Mesenchymal stem cell (in vitro differentiated cells and primary cell): ENCODE data around the gene GATB.

Source experiments
- DNase-seq: peaks from one replicate; pipeline ENCODE4 v3.0.0-alpha.2; 2013
- H2AFZ ChIP-seq: one replicate; pipeline ENCODE4 v1.6.1; 2013; ENCODE audit warnings: low read depth, mild to moderate bottlenecking, control low read depth, inconsistent platforms, low read length, moderate library complexity
- H2AK5ac ChIP-seq: 2 replicates; pipeline ENCODE4 v1.6.1; 2013; ENCODE audit warnings: low read length, moderate library complexity, mild to moderate bottlenecking, inconsistent platforms; ENCODE audit not compliant: severe bottlenecking
- H2BK120ac ChIP-seq: one replicate; pipeline ENCODE4 v1.6.1; 2013; ENCODE audit warnings: low read depth, mild to moderate bottlenecking, inconsistent platforms, low read length, moderate library complexity
- H2BK12ac ChIP-seq, 2 experiments: one replicate each; pipeline ENCODE4 v1.6.1; 2013; ENCODE audit warnings: inconsistent platforms in 2 of 2, low read length in 2 of 2, mild to moderate bottlenecking in 2 of 2, moderate library complexity in 2 of 2, control low read depth in 1 of 2
- H2BK15ac ChIP-seq: one replicate; pipeline ENCODE4 v1.6.1; 2013; ENCODE audit warnings: mild to moderate bottlenecking, low read depth, inconsistent platforms; ENCODE audit not compliant: poor library complexity, severe bottlenecking
- H2BK5ac ChIP-seq: 2 replicates; pipeline ENCODE4 v1.6.1; 2013; ENCODE audit warnings: low read depth, mild to moderate bottlenecking, low read length, control low read depth, inconsistent platforms; ENCODE audit not compliant: poor library complexity, severe bottlenecking
- H3K14ac ChIP-seq, 2 experiments: one replicate each; pipeline ENCODE4 v1.6.1; 2013; ENCODE audit warnings: inconsistent platforms in 2 of 2, low read length in 2 of 2, control low read depth in 1 of 2, mild to moderate bottlenecking in 1 of 2, moderate library complexity in 1 of 2
- H3K18ac ChIP-seq, 2 experiments: one replicate each; pipeline ENCODE4 v1.6.1; 2013; ENCODE audit warnings: inconsistent platforms in 2 of 2, low read length in 2 of 2, control low read depth in 1 of 2, low read depth in 1 of 2, mild to moderate bottlenecking in 1 of 2
- H3K23ac ChIP-seq, 2 experiments: one replicate each; pipeline ENCODE4 v1.6.1; 2013; ENCODE audit warnings: inconsistent platforms in 2 of 2, low read length in 2 of 2, mild to moderate bottlenecking in 2 of 2, moderate library complexity in 2 of 2, control low read depth in 1 of 2
- H3K27ac ChIP-seq: 2 replicates; pipeline ENCODE4 v1.5.1; 2013; ENCODE audit warnings: mild to moderate bottlenecking, moderate library complexity, low read length, control low read depth, inconsistent platforms; ENCODE audit not compliant: poor library complexity, severe bottlenecking
- H3K27me3 ChIP-seq, 2 experiments: 2 replicates each; pipeline versions ENCODE4 v1.6.1 to v1.7.0; 2013; ENCODE audit warnings: low read length in 2 of 2, mild to moderate bottlenecking in 2 of 2, moderate library complexity in 2 of 2, control low read depth in 1 of 2, inconsistent platforms in 1 of 2; ENCODE audit not compliant: control insufficient read depth in 1 of 2, insufficient read depth in 1 of 2
- H3K36me3 ChIP-seq, 2 experiments: 2 replicates each; pipeline versions ENCODE4 v1.6.1 to v1.7.0; 2013; ENCODE audit warnings: low read length in 2 of 2, control low read depth in 1 of 2, inconsistent platforms in 1 of 2, low read depth in 1 of 2, mild to moderate bottlenecking in 1 of 2; ENCODE audit not compliant: insufficient read depth in 2 of 2, control insufficient read depth in 1 of 2
- H3K4ac ChIP-seq, 2 experiments: one replicate each; pipeline ENCODE4 v1.6.1; 2013; ENCODE audit warnings: inconsistent platforms in 2 of 2, low read length in 2 of 2, mild to moderate bottlenecking in 2 of 2, moderate library complexity in 2 of 2, control low read depth in 1 of 2, low read depth in 1 of 2
- H3K4me1 ChIP-seq: 2 replicates; pipeline ENCODE4 v1.6.1; 2013; ENCODE audit warnings: low read depth, low read length, control low read depth; ENCODE audit not compliant: control insufficient read depth, insufficient read depth
- H3K4me2 ChIP-seq: 2 replicates; pipeline ENCODE4 v1.6.1; 2013; ENCODE audit warnings: low read length, mild to moderate bottlenecking, inconsistent platforms; ENCODE audit not compliant: poor library complexity, severe bottlenecking
- H3K4me3 ChIP-seq, 2 experiments: 2 replicates each; pipeline versions ENCODE4 v1.5.1 to v1.7.0; 2013; ENCODE audit warnings: low read length in 2 of 2, mild to moderate bottlenecking in 2 of 2, control low read depth in 1 of 2, low read depth in 1 of 2; ENCODE audit not compliant: insufficient read depth in 1 of 2
- H3K79me1 ChIP-seq: replicated peaks from 2 replicates; pipeline ENCODE4 v1.6.1; 2013; ENCODE audit warnings: mild to moderate bottlenecking, control low read depth, low read length, inconsistent platforms; ENCODE audit not compliant: poor library complexity, severe bottlenecking
- H3K9ac ChIP-seq: 2 replicates; pipeline ENCODE4 v1.7.0; 2013; ENCODE audit warnings: mild to moderate bottlenecking, low read length, moderate library complexity
- H3K9me3 ChIP-seq: 2 replicates; pipeline ENCODE4 v1.7.0; 2013; ENCODE audit warnings: mild to moderate bottlenecking, low read length; ENCODE audit not compliant: control insufficient read depth
- H4K8ac ChIP-seq: one replicate; pipeline ENCODE4 v1.6.1; 2013; ENCODE audit warnings: inconsistent platforms, mild to moderate bottlenecking, low read length, moderate library complexity
- H4K91ac ChIP-seq: one replicate; pipeline ENCODE4 v1.6.1; 2013; ENCODE audit warnings: mild to moderate bottlenecking, low read length, inconsistent platforms
- WGBS: methylation state at CpG from one replicate; pipeline ENCODE4 v1.1.7; 2013; ENCODE audit warnings: mixed read lengths; 5-methylcytosine and 5-hydroxymethylcytosine counted together

Gene GATB

DNA sequence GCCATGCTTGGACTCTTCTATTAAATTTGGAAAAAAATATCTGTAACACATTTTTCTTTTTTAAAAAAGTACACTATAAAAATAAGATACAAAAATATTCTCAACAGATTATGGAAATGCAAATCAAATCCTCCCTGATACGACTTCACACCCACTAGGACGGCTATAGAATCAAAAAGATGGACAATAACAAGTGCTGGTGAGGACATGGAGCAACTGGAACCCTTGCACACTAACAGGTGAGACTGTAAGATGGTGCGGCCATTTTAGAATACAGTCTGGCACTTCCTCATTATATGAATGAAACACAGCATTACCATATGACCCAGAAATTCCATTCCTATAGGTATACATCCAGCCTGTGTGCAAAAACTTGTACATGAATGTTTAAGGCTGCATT lies 83.6 kb downstream of the GATB start:
- no peak overlapping the region for H4K8ac ChIP-seq
- no peaks in the 10 kb centered on the region for H3K79me1 ChIP-seq
- H3K27me3 ChIP-seq: no peaks in the 10 kb centered on the region
- H3K27ac ChIP-seq: no peak overlapping the region
- no peak overlapping the region for H4K91ac ChIP-seq
- H2BK15ac ChIP-seq: no peak overlapping the region
- H2BK12ac ChIP-seq: no peak overlapping the region
- H2BK120ac ChIP-seq: no peak overlapping the region
- H3K4me2 ChIP-seq: no peak overlapping the region
- WGBS: 91% methylated on average over 2 of the region's 3 CpGs
- H3K23ac ChIP-seq: no peak overlapping the region
- H3K4me3 ChIP-seq: no peak overlapping the region
- H3K18ac ChIP-seq: no peak overlapping the region
- no peak overlapping the region for H3K4ac ChIP-seq
- no peak overlapping the region for H2BK5ac ChIP-seq
- H3K36me3 ChIP-seq: peaks cover 10 to 14% of the 10 kb centered on the region in 2 experiments
- H2AK5ac ChIP-seq: no peak overlapping the region
- peaks cover 15% of the 10 kb centered on the region for H3K4me1 ChIP-seq
- H2AFZ ChIP-seq: no peak overlapping the region
- no peak for DNase-seq
- H3K14ac ChIP-seq: no peak overlapping the region
- no peak overlapping the region for H3K9ac ChIP-seq
- H3K9me3 ChIP-seq: no peaks in the 10 kb centered on the region

DNA sequence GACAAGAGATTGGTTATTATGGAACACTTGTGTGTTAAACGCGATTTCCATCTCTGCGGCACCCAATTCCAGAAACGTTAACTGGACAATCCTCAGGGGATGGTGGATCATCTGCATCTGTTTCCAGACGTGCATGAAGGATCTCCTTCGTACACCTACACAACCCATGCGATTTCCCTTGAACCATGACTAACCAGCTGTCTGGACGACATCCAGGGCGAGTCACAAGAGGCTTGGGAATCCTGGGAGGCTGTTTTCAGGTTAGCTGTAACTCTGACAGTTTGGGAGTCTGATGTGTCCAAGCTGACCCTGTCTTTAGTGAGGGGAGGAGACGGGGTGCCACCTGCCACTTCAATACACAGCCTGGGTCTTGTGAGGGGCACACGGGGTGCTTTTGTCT lies 84.5 kb downstream of the GATB start:
- no peak overlapping the region for H2AFZ ChIP-seq
- H2BK12ac ChIP-seq: no peak overlapping the region
- H3K14ac ChIP-seq: no peak overlapping the region
- H3K9ac ChIP-seq: peak overlapping the region; percentile 9
- H3K4me3 ChIP-seq: no peak overlapping the region
- H3K18ac ChIP-seq: no peak overlapping the region
- peak; percentile 68 for DNase-seq
- no peak overlapping the region for H2AK5ac ChIP-seq
- no peaks in the 10 kb centered on the region for H3K27me3 ChIP-seq
- no peak overlapping the region for H3K4ac ChIP-seq
- H2BK5ac ChIP-seq: peak overlapping the region; percentile 24
- peaks cover 7 to 13% of the 10 kb centered on the region in 2 experiments for H3K36me3 ChIP-seq
- H3K4me1 ChIP-seq: peaks cover 15% of the 10 kb centered on the region
- H2BK15ac ChIP-seq: no peak overlapping the region
- H3K4me2 ChIP-seq: no peak overlapping the region
- H4K8ac ChIP-seq: peak overlapping the region; percentile 12
- no peaks in the 10 kb centered on the region for H3K9me3 ChIP-seq
- H3K79me1 ChIP-seq: no peaks in the 10 kb centered on the region
- 66% methylated on average over 8 of the region's 11 CpGs for WGBS
- H3K23ac ChIP-seq: peak overlapping the region in 1 of 2 experiments; percentile 61
- H4K91ac ChIP-seq: no peak overlapping the region
- H2BK120ac ChIP-seq: no peak overlapping the region
- H3K27ac ChIP-seq: peak overlapping the region; percentile 27

DNA sequence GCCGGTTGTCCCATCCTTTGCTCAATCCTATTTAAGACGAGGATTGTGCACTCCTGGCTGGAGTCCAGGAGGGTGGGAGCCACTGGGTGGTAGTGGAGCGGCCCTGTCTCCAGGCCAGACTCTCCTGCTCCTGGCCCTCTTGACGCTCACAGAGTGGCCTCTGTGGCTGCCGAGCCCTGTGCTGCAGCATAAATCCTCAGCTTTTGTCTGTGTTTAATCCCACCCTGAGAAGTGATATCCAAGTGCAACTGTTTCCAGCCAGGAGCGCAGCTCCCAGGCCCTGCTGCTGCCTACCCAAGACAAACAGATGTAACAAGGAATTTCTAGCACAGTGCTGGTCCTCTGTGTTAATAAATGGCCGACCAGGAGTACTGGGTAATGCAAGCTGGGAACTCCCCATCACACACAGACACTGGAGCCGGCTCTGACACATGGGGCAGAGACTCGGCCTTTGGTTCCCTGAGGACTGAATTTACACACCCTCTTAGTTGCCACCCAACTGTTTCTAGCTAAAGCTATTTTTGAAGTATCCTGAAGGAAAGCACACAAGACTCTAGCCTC lies 85.3 kb downstream of the GATB start:
- Histone ChIP-seq H4K8ac (no peak overlapping the region), H3K4me2 (no peak overlapping the region), H2BK5ac (no peak overlapping the region), H2BK12ac (no peak overlapping the region), H3K9me3 (no peaks in the 10 kb centered on the region), H3K4me3 (no peak overlapping the region), H3K27ac (no peak overlapping the region), H3K9ac (peak overlapping the region; percentile 11), H4K91ac (no peak overlapping the region), H3K36me3 (peaks cover 7 to 13% of the 10 kb centered on the region in 2 experiments), H2AK5ac (no peak overlapping the region), H3K79me1 (no peaks in the 10 kb centered on the region), H2BK120ac (no peak overlapping the region), H3K4me1 (peaks cover 15% of the 10 kb centered on the region), H3K14ac (no peak overlapping the region), H3K4ac (no peak overlapping the region), H3K27me3 (no peaks in the 10 kb centered on the region), H3K23ac (no peak overlapping the region), H3K18ac (peak overlapping the region in 1 of 2 experiments; percentile 48), H2BK15ac (peak overlapping the region; percentile 56), H2AFZ (no peak overlapping the region)
- peak; percentile 59 for DNase-seq
- 66% methylated on average over 9 of the region's 9 CpGs for WGBS

DNA sequence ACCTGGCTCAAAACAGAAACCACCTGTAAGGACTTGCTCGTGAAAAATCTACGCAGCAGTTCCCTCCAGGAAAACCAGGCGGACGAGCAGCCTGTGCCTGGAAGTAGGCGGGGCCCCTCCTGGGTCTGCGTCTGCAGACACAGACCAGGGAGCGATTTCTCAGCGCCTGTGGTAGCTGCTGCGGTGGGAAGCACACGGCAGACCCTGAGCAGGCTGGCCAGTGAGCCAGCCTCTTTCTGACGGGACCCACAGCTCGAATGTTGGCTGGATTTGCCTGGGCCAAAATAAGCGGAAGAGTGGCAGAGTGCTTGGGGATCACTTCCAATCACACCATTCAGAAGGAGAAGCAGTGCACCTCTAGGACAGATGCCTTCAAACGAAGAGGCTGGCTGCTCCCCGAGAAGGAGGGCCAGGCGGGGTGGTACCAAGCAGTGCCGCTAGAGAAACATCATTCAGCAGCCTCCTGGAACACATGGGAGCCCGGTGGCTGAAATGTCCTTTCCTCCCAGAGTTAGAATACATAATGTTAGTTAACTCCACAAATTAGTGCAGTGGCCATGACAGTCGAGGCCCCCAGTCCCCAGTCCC lies 85.9 kb downstream of the GATB start:
- Histone ChIP-seq H2BK15ac (peak overlapping the region; percentile 56), H3K27ac (no peak overlapping the region), H3K79me1 (no peaks in the 10 kb centered on the region), H4K91ac (no peak overlapping the region), H2AK5ac (no peak overlapping the region), H3K14ac (no peak overlapping the region), H2BK12ac (peak overlapping the region in 1 of 2 experiments; percentile 8), H2AFZ (peak overlapping the region; percentile 67), H2BK120ac (no peak overlapping the region), H2BK5ac (no peak overlapping the region), H3K36me3 (peaks cover 7 to 13% of the 10 kb centered on the region in 2 experiments), H3K23ac (no peak overlapping the region), H3K18ac (peak overlapping the region in 1 of 2 experiments; percentile 4), H3K27me3 (no peaks in the 10 kb centered on the region), H3K9ac (peak overlapping the region; percentile 35), H3K4me3 (peak overlapping the region in 1 of 2 experiments; percentile 40), H3K4ac (no peak overlapping the region), H4K8ac (no peak overlapping the region), H3K4me1 (peaks cover 15% of the 10 kb centered on the region), H3K9me3 (no peaks in the 10 kb centered on the region), H3K4me2 (peak overlapping the region; percentile 14)
- DNase-seq: peak; percentile 78
- WGBS: 33% methylated on average over 18 of the region's 19 CpGs
